ENCODE data around the gene HOXC11.

HOXC11 gene

DNA sequence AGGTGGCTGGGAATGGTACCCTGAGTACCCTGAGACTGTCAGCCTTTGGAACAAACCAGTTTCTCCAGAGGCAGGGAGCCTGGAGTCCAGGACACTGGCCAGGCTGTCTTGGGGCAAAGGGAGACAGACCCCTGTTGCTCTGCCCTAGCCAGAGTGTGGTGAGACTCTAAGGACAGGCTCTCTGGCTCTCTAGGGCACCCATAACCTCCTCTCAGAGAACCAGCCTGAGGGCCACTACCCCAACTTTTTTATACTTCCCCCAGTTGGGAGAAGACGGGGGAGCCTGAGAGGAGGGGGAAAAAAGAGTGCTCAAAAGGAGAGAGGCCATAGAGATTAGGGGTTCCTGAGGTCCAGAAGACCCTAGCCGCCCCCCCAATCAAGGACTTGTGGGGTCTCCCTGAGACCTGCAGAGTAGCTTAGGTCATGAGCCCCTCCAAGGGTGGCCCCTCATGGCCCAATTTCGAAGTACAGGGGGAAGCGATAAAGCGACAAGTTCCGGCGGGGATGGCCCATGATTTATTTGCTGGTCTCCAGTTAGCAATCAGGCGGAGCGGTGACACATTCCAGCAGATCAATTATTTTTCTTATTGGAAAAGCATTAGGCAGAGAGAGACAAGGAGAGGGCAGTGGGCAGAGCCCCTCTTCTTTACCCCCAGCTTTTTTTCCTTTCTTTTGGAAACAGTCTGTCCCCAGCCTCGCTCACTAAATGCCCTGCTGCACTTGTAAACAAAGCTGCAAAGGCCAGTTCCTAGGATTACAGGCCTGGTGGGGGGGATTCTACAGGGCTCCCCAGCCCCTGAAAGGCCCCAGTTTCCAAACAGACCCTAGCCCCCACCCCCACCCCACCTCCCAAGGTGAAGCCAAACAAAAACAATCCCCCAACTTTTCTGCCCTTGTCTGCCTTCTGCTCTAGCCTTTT lies 37.4 kb downstream of the HOXC11 start:
- DNase-seq (ENCODE audit: low spot score) = no peak

DNA sequence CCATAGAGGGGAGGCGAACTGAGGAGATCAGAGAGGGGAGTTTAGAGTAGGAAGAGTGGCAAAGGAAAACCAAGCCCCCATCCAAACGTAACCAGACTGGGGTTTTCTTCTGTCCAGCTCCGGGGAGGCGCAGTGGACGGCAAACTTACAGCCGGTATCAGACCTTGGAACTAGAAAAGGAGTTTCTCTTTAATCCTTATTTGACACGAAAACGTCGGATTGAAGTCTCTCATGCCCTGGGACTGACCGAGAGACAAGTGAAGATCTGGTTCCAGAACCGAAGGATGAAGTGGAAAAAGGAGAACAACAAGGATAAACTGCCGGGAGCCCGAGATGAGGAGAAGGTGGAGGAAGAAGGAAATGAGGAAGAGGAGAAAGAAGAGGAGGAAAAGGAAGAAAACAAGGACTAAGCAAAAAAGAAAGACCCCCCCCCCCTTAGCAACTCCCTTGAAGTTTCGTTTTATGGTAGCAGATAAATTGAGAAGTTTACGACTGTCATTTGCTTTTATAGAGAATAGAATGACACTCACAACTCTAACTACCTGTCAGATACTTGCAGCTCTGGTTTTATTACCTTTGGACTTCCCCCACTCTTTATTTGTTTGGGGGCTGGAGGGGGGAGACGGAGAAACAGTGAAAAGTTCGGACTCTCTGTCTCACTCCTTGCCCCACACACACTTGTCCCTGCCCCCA lies 38.2 kb downstream of the HOXC11 start:
- DNase-seq (ENCODE audit: low spot score) = no peak

DNA sequence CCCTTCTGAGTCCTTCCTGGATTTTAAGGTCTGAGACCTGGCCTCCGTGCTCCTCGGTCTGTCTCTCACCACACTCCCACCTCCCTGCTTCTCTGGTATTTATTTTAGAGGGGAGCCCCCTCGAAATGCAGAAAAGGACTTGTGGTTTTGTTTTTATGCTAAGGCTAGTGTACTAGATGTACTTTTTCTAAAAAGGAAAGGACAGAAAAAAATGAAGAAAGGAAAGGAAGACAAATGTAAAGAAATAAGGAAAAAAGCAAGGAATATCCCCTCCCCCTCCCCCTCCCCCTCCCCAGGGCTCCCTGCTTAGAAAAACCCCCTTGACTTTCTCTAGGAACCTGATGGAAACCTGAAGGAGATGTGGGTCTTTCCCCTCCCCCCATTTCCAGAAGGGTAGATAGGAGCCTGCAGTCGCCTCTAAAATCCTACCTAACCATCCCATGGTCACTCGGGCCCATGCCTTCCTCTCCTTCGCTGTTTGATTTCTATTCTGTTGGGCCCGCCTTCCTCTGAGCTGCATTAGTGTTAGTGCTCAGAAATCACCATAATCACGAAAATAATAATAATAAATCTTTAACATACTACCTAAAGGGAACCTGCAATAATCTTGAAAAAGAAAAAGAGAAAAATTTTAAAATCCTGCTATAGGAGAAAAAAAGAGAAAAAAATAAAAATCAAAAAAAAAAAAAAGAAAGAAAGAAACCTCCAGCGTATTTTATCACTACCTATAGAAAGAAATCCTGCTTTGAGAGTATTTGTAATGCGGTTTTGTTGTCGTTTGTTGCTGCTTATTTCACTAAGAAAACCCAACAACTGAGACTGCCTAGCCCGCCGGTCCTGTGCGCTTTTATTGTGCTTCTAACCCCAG lies 39.0 kb downstream of the HOXC11 start:
- no peak for DNase-seq (ENCODE audit: low spot score)

DNA sequence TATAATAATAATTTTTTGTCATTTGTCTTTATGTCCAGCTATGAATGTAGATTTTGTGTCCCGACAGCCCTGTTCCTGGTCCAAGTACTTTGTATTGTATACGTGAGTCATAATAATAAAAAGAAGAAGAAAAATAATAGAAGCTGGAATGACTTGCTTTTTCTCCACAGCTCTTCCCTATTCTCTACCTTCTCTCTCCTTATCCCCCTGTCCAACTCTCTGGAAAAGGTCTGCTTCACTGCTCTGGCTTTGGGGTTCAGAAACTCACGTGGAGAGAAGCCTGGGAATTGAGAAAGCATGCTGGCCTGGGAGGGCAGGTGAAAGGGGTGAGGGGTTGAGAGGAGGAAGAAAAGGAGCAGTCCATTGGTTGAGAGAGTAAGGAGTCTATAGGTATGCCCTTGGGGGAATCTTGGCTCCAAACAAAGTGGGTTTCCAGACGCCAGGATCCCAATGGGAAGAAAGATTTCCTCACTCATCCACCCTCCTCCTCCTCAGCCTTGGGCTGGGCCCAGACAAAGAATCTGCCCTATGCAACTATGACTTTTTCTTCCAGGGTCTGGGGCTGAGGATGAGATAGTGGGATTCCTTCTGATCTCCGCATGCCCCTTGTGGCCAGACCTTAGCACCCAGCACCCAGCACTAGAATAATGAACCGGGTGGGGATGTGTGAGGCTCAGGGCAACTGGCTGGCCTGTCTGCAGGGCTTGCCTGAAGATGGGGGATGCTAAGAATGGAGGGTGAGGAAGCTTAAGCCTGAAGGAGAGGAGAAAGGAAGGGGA lies 39.9 kb downstream of the HOXC11 start:
- DNase-seq (ENCODE audit: low spot score) = no peak

DNA sequence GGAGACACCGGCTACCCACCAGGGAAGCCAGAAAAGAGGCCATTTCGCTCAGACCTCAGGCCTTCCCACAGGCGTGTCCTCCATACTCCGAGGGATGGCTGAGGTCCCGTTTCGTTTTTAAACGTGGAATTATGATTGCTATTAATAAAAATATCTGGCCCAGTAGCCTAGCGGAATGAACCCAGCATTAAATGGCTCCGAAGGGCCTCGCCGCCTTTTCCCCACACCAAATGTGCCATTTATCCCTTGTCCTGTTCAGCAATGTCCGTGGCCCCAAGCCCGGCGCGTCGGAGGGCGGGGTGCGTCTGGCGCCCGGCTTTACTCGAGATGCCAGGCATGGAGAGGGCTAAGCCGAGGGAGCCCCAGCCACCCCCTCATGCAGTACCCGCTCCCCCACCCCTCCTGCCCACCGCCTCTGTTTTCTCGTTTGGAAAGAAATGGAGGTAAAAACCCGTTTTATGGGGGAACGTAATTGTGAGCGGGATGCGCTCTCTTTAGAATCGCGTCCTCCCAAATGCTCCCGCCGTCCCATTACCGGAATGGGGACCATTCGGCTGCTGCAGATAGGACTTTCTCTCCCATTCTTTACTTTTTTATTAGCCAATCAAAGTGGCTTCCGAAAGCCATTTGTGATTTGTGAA lies 41.6 kb downstream of the HOXC11 start:
- DNase-seq (ENCODE audit: low spot score) = no peak

DNA sequence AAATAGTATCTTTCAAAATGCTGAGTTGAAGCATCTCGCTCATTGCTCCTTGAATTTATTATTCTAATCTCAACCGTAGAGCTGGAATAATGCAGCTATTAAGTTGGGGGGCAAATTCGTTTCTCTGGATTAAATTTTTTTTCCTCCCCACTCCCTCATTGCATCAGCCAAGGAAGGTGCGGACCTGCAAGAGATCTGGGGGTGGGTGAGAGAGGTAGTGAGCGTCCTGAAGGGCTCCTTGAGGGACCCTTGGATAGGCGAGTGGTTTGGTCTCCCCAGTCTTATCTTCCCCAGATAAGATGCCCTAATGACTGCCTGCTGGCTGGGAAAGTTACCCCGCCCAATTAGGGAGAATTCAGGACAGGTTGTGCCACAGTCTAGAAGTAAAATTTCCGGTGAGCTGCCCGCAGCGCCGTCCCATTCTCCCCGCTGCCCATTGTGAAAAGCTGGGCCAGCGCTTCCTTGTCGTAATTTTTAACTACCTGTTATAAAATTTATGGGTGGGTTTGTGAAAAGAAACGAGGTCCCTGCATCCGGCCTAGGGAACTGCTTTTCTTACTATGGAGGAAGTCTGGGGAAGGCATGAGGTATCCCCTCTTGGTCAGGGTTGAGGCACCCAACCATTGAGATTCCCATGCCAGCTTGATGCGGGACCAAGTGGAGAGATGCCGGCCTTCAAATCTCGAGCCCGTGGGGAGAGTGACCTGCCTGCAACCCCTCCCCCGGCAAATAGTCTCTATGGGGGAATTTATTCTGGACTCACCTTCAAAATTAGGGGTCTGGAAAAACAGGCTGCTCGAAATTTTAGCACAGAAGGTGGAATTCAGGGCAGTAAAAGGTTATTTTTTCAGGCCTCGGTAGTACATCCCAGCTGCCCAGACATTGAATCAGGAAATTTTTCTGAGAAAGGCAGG lies 42.3 kb downstream of the HOXC11 start:
- DNase-seq (ENCODE audit: low spot score) = no peak

DNA sequence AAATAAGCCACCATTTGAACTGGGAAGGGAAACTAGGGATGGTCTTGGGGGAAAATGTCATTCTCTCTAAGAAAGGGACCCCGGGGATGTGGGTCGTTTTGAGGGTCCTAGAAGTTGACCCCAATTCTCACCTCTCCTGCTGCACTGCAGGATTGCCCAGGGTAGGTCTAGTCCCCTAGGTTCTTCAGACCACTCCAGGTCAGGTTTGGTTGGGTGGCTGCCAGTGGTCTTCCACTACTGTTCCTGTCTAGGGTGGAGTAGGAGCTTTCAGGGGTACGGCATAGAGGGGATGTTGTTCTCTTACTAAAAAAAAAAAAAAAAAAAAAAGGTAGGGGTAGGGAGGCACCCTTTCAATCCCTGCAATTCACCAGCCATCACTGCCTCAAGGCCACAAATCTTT lies 43.1 kb downstream of the HOXC11 start:
- no peak for DNase-seq (ENCODE audit: low spot score)

DNA sequence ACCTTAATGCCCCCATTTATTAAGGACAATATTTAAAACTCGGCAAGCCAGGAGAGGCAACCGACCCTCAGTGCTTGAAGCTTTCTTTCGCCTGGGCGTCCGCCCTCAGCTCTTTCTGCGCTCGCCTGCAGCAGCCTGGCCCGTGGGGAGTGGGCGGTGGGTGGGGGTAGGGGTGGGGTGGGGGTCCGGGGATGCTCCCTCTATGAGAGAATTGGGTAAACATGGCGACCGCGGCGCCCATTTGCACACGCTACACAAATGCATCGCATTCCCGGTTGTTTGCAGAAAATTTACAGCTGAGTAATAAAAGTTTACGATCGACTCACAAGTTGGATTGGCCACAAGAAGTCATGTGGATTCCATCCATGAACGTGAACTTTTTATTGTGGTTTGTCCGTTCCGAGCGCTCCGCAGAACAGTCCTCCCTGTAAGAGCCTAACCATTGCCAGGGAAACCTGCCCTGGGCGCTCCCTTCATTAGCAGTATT lies 43.6 kb downstream of the HOXC11 start:
- peak; percentile 95 for DNase-seq (ENCODE audit: low spot score)

DNA sequence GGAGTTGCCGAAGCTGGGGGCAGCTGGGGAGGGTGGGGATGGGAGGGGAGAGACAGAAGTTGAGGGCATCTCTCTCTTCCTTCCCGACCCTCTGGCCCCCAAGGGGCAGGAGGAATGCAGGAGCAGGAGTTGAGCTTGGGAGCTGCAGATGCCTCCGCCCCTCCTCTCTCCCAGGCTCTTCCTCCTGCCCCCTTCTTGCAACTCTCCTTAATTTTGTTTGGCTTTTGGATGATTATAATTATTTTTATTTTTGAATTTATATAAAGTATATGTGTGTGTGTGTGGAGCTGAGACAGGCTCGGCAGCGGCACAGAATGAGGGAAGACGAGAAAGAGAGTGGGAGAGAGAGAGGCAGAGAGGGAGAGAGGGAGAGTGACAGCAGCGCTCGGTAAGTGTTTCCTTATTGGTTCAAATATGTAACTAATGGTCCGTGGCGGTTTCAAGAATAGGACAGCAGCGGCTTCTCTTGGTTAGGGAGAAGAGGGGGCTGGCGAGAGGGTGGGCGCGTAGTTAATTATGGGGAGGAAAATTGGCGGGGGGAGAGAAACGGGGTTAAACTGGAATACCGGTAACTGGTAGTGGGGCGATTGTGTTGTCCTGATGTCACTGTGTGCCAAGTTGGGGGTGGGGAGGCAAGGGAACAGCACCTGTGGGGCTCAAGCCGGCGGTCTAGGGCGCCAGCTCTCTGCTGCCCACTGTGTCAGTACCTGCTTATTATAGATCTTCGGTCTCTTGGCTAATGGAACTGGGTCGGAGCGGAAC lies 44.3 kb downstream of the HOXC11 start:
- DNase-seq (ENCODE audit: low spot score) = peak; percentile 75

DNA sequence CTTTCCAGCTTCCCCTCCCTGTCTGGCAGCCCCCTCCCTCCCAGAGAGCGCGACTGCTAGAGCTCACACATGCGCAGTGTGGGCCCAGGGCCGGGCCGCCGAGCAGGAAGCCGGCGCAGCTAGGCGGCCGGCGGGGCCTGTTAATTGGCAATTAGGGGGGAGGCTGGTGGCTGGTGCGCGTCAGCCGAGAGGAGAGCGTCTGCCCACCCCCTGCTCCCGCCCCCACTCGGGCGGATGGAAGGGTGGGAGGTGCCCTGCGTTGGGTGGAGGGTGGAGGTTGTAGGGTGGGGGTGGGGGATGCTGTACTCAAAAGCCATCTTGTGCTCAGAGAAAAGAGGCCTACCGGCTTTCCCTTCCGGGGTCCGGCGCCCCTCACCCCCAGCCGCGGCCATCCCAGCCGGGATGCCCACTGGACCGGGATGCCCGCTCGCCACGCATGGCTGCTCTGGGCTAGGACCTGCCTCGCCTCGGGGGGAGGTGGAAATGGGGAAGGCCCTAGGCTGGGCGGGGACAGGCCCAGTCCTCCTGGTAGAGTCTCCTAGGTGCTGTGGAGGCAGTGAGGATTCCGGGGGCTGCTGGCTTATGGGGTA lies 45.0 kb downstream of the HOXC11 start:
- DNase-seq (ENCODE audit: low spot score) = peak; percentile 93

DNA sequence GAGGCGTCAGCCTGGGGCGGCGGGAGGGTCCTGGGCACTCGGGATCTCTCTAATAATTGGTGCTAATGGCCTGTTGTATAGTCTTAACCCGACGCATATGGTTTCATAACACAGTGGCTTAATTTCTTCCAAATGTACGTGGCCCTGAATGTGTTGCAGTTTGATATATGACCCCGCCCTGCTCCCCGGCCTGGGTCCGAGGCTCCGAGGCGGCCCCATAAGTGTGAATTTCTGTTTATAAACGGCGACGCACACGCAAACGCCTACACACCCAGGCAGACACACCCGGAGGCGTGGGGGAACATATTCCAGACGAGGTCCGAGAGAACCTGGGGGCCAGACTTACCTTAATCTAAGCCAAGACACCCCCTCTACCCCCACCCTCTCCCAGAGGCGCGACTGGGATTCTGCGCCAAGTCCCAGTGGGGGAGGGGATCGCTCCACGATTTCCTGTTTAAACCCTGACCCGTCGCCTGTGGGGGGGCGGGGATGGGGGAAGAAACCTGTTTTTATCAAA lies 45.6 kb downstream of the HOXC11 start:
- DNase-seq (ENCODE audit: low spot score) = peak; percentile 38

DNA sequence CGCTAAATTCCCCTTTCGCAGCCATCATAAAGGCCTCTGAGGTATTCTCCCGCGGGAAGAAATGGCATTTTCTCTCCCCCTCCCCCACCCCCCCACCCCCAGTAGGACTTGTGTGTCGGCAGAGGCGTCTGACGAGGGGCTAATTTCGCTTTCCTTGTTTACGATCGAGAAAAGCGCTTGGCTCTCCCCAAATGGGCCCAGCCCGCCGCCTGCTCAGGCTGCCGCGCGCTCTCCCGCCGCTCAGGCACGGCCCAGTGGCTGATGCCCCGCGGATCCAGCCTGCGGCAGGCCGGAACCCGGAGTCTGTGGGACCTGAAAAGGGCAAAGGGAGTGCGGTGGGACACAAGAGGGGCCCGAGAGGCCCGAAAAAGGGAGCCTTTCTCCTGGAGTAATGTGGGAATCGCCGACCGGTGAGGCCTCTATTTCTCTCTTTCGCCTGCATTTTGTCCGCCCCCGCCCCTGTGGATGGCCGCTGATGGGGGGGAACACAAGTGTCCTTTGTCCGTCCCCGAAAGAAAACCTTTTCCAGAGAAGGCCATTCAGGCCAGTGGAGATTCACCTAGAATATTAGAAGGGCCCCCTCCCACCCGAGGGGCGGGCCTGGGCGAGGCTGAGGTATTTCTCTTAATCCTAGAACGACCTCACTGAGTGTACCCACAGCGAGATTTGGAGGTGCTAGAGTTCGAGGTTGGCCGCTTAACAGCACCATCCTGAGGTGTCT lies 46.3 kb downstream of the HOXC11 start:
- no peak for DNase-seq (ENCODE audit: low spot score)

DNA sequence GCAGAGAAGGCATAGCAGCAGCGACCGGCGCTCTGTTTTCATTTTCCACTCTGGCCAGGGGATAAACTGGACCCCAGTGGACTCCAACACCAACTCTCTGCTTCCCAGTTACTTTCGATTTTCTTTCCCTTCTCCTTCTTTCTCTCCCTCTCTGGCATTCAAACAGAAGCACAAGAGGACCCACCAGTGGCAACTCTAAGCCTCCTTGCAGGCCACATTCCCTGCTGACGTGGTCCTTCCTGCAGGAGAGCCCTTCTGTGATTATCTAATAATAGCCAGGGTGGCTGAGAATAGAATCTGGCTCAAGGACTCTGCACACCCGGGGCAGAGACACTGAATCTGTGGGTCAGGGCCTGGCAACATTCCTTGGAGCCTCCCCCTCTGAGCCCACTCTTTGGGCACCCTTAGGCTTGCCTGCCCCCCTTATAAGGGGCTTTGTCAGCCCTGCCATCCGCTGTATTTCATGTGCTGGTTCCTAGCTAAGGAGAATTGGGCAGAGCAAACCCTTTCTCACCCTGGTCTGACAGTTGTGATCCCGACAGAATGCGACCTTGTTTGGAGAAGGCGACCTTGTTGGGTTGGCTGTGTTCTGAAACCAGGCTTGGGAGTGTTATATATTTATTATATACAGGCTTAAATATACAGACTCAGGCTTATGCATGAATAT lies 47.1 kb downstream of the HOXC11 start:
- no peak for DNase-seq (ENCODE audit: low spot score)

DNA sequence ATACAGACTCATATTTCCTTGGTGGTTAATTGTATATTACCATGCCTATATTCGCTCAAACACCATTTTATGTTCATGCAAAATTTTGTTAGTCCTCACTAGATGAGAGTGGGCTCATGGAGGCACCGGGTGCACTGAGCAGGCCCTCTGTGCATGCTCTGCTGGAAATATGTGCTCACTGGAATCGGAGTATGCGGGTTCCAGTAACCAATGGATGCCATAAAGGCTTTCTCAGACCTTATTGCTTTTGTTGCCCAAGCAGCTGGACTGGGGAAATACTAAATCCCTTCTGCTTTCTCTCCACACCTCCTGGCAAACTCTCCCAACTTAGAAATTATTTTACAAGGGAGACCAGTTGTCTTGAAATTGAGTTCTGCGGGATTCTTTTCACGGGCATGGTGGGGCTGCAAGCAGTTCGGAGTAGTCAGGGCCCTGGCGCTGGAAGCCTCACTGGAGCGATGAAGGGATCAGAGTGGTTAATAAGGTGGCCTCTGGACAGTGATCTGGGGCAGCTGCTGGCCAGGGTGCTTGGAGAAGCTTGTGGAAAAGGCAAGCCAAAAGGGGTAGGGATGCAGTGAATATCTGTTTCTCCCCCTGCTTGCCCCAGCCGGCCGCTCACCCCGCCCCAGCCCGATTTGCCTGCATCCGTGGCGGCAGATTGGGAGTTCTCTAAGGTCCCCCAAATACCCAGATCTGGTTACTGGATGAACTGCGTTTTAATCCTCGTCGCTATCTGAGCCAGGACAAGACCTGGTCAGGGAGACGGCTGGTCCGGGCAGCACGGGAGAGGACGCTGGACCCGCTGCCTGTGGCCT lies 47.9 kb downstream of the HOXC11 start:
- no peak for DNase-seq (ENCODE audit: low spot score)

DNA sequence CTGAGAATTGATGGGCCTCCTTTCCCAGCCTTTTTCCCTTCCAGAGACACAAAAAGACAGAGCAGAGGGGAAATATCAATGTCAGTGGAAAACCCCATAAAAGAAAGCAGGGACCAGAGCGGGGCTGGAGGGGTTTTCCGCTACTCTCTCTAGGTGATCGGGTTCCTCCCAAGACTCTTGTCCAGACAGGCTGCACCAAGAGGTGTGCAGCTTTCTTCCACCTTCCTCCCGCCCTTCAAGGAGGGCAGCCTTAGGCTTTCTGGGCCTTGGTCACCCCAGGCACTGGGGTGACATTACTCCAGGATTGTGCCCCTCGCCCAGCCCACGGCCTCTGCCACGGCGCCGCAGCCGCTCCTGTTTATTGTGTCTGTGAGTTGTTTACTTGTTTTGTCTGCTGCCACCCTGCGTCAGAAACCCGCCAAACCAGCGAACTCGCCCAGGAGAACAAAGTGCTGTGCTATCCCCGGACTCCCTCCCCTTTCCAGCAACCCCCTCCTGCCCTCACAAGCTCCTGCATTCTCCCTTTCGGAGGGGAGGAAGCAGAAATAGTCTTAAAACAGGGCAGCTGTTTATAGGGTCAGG lies 48.6 kb downstream of the HOXC11 start:
- DNase-seq (ENCODE audit: low spot score) = no peak
